ENCODE measurements around the gene KRTAP9-1.

GRCh38 chr17:41140360-41141131, 49.1 kb upstream of the KRTAP9-1 start, which contains the start of gene KRTAP4-6:
- no peak for TF ChIP-seq POLR2A (IDR thresholded peaks at IDR 0.05)
- TF ChIP-seq CTCF (IDR thresholded peaks at IDR 0.05 in 8 of 11, conservative IDR thresholded peaks at IDR 0.05 in 3 of 11), result no peak
- no peak for TF ChIP-seq POLR2AphosphoS5 (IDR thresholded peaks at IDR 0.05)
